Activated effector memory CD4-positive, alpha-beta T cell treated with Interleukin-2 at 50 U/mL for 16 hours (primary cell): ENCODE measurements around the gene DNAJC24.

ENCODE experiments used
- DNase-seq: peaks from one replicate; pipeline ENCODE4 v3.0.0-alpha.2; 2020

Gene DNAJC24

GRCh38 chr11:31417357-31417756, 47.7 kb downstream of the DNAJC24 start:
- DNase-seq = no peak

- no peak for DNase-seq
Measured at GRCh38 chr11:31417816-31418215, 48.2 kb downstream of the DNAJC24 start.

DNA sequence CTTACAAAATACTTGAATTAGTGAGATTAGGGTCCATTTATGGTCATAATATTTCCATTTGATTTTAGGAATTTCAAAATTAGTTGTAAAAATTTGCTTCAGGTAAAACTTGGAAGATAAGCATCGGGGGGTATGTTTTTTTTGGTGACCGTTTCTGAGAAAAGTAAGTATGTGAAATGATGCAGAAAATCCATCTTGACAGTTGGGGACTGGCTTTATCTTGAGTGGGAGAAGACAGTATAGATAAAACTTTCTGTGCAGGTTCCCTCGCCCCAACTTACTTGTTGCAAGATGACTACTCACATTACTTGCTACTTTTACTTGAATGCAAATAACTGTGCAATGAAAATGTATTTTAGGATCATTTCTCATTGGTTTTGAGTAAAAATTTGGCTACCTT, 49.5 kb downstream of the DNAJC24 start:
- no peak for DNase-seq

GRCh38 chr11:31419669-31420068, 50.0 kb downstream of the DNAJC24 start:
- DNase-seq = no peak

GRCh38 chr11:31421820-31422219, 52.2 kb downstream of the DNAJC24 start:
- DNase-seq = no peak

DNA sequence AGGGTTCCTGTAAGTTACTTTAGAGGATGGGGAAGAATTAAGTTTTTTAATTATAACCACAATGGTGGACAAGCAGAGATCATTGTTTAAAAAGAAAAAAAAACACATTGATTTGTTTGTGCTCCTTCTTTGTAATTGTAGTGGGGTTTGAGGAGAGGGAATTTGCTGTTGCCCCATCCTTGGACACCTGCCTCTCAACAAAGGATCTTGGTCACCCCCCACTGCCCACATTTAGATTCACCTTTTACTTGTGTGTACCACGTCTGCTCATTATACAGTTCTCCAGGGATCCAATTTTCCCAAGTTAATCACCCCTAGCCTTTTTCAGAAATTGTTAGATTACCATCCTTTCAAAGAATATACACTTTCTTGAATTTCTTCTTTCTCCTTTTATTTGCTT, 53.0 kb downstream of the DNAJC24 start:
- DNase-seq = no peak

DNA sequence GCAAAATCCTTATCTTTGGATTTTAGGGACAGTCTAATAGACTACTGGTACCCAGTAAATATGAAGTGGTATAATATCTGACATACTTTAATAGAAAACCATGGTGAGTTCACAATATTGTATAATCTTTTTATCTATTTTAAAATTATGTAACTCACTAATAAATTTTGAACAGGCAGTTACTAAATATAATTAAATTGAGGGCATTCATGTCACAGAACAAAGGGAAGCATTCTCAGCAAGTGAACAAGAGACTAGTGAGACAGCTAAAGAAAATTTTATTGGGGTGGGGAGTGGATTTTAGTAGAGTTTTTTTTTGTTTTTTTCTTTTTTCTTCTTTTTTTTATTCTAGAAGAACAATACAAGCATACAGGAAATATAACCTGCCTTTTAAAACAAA, 55.0 kb downstream of the DNAJC24 start:
- DNase-seq = no peak

DNA sequence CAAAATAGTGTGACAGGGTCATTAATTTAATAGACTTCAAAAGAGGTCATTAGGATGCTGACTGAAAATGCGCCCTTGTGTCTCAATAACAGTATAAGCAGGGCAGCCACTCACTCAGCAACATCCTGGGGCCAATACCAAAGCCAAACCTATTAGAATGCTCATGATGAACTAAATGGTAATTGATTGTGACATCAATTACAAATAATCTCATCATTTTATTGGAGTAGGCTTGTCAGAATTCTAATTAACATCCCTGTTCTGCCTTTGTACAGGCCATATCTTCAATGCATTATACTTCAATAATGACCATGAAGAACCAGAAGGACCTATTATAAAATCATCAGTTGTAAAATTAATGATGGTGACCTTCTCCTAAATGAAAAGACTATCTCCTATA, 64.2 kb downstream of the DNAJC24 start:
- DNase-seq = no peak

DNA sequence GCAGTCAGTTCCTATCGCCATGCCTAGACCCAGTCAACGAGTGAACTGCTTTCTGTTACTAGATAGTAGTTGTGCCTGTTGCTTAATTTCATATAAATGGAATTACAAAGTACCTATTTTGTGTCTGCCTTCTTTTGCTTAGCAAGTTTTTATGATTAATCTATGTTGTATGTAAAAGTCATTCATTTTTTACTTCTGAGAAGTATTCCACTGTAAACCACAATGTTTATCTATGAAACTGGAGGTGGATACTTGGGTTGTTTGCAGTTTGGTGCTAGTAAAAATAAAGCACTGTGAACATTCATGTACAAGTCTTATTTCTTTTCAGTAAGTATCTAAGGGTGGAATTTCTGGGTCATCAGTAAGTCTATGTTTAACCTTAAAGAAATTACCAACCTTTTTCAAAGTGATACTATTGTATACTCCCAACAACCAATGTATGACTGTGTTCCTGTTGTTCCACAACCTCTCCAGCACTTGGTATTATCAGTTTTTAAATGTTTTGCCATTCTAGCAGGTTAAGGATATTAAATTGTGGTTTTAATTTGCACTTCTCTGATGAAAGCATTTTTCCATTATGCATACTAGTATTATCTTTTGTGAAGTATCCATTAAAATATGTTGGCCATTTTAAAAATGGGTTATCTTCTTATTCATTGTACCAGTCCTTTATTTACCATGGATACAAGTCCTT, 68.2 kb downstream of the DNAJC24 start:
- DNase-seq = no peak

GRCh38 chr11:31441296-31441695, 71.6 kb downstream of the DNAJC24 start:
- no peak for DNase-seq

DNA sequence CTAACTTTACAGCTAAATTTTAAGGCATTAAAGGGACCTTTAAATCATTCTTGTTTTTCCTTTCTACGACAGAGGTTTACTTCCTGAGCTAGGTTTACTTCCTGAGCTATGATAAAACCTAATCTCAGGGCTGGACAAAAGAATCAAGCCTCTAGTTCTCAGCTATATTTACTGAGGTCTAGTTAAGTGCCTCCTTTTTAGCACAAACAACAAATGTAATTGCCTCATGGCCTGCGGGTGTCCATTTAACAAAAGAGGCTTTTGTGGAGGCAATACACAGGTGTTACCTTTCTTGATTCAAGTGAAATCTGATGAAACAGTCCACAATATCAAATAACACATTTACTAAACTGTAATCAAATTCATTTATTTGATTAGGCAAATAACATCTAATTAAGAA, 72.4 kb downstream of the DNAJC24 start:
- no peak for DNase-seq

GRCh38 chr11:31443802-31444201, 74.1 kb downstream of the DNAJC24 start:
- DNase-seq = no peak

- DNase-seq = no peak
Measured at GRCh38 chr11:31445621-31446020, 76.0 kb downstream of the DNAJC24 start.

GRCh38 chr11:31449040-31449439, 79.4 kb downstream of the DNAJC24 start:
- DNase-seq = no peak

DNA sequence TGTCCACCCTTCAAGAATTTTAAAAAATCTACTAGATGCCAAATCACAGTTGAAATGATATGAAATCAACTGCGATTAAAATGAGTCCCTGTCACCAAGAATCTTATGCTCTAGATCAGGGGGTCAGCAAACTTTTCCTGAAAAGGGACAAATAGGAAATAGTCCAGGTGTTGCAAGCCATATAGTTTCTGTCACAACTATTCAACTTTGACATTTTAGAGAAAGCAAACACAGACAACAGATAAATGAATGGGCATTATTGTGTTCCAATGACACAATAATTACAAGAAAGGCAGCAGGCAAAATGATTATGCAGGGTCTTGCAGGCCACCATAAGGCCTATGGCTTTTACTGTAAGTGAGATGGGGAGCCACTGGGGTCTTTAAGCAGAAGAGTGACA, 81.2 kb downstream of the DNAJC24 start:
- no peak for DNase-seq

GRCh38 chr11:31455177-31455576, 85.5 kb downstream of the DNAJC24 start:
- no peak for DNase-seq

DNA sequence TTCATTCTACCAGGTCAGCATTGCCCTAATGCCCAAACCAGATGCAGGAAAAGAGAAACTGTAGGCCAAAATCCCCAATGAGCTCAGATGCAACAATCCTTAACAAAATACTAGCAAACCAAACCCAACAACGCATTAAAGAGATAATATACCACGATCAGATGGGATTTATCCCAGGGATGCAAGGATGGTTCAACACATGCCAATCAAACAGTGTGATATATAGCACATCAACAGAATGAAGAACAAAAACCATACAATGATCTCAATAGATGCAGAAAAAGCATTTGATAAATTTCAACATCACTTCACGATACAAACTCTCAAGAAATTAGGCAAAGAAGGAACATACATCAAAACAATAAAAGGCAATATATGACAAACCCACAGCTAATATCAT, 94.8 kb downstream of the DNAJC24 start:
- no peak for DNase-seq

DNA sequence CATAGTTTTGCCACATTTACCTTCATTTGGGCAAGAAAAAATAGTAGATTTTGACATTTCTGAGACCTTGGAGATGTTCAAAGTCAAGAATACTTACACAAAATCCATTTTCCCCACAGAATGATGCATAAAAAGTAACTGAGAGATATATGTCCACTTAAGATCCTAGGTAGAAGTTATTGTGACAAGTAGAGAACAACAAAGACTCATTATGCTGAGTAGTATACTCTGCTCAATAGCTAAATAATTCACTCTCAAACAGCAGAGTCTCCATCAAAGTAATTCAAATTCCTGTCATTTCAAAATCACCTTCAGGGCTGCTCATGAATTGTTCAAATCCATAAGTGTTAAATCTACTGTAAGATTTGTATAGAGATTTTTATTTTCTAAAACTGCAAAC, 104.4 kb downstream of the DNAJC24 start:
- no peak for DNase-seq

- DNase-seq = no peak
Measured at GRCh38 chr11:31477528-31478222, 108.0 kb downstream of the DNAJC24 start.

DNA sequence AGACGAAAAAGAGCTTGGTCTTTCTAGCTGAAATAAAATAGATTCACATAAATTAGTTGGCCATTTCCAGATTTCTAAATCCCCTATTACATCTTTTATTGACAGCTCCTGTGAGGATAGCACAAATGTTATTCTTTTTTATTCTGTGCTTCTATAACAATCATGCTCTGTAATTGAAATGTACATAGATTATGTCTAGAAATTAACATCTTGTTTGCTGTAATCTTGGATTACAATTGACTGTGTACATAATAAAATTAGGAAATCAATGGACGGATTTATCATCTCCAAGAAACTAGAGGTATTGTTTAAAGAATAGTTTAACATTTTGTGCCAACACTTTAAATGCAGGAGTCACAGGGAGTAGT, 108.5 kb downstream of the DNAJC24 start:
- no peak for DNase-seq

GRCh38 chr11:31479066-31479465, 109.4 kb downstream of the DNAJC24 start:
- DNase-seq = no peak

GRCh38 chr11:31480930-31481329, 111.3 kb downstream of the DNAJC24 start:
- DNase-seq = no peak
